ENCODE data around the gene EHBP1.

- TF ChIP-seq CTCF (conservative IDR thresholded peaks at IDR 0.05; ENCODE audit: low read depth, low read length), result no peak
- TF ChIP-seq EZH2 (IDR thresholded peaks at IDR 0.05; ENCODE audit: borderline replicate concordance, low read depth, low read length, poor library complexity, severe bottlenecking), result no peak
Measured at GRCh38 chr2:62812921-62813825, 107.7 kb downstream of the EHBP1 start.
